ENCODE data around the gene CMTM4. TPM values are rescaled to one million over a fixed set of nuclear protein-coding genes. Genes with fewer than 3 reads are reported as not detected.
"Not testable (repeated sequence)": the region's sequence is repeated elsewhere in the genome, so short reads cannot be mapped to it uniquely, and the experiment has no call there.

The CMTM4 gene
- total and polyA plus RNA-seq, 4 donors: 24.3 to 78.0 (median 32.0) TPM

GRCh38 chr16:66668777-66669444 lies 27.6 kb downstream of the CMTM4 start:
- 43 to 72% methylated on average over 6 of the region's 6 CpGs for WGBS, 2 donors

DNA sequence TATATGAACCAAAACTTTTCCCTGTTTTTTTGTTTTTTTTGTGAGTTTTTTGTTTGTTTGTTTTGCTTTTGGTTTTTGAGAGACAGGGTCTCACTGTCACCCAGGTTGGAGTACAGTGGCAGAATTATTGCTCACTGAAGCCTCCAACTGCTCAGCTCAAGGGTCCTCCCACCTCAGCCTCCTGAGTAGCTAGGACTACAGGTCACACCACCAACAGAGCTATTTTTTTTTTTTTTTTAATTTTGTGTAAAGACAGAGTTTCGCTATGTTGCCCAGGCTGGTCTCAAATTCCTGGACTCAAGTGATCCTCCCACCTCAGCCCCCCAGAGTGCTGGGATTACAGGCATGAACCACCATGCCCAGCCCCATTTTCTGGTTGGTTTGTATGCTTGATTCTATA lies 28.6 kb downstream of the CMTM4 start:
- no peaks in the 10 kb centered on the region for H3K9me3 ChIP-seq (ENCODE audit: control insufficient read depth in 4 of 4, insufficient read depth in 3 of 4, low read length in 3 of 4)
- no peak overlapping the region for H3K9ac ChIP-seq (ENCODE audit: insufficient read depth in 1 of 2, low read length in 2 of 2)
- no peaks in the 10 kb centered on the region for H3K27me3 ChIP-seq (ENCODE audit: control insufficient read depth in 3 of 3, insufficient read depth in 3 of 3, low read length in 2 of 3)
- no peak for ATAC-seq (ENCODE audit: insufficient read depth, low FRiP score)
- 86 to 100% methylated on average over 1 of the region's 1 CpG for WGBS, 2 donors
- no peak for DNase-seq
- H3K4me3 ChIP-seq: no peak overlapping the region
- TF ChIP-seq, protein P1, sequence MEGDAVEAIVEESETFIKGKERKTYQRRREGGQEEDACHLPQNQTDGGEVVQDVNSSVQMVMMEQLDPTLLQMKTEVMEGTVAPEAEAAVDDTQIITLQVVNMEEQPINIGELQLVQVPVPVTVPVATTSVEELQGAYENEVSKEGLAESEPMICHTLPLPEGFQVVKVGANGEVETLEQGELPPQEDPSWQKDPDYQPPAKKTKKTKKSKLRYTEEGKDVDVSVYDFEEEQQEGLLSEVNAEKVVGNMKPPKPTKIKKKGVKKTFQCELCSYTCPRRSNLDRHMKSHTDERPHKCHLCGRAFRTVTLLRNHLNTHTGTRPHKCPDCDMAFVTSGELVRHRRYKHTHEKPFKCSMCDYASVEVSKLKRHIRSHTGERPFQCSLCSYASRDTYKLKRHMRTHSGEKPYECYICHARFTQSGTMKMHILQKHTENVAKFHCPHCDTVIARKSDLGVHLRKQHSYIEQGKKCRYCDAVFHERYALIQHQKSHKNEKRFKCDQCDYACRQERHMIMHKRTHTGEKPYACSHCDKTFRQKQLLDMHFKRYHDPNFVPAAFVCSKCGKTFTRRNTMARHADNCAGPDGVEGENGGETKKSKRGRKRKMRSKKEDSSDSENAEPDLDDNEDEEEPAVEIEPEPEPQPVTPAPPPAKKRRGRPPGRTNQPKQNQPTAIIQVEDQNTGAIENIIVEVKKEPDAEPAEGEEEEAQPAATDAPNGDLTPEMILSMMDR (IDR thresholded peaks at IDR 0.05; ENCODE audit: control extremely low read depth, extremely low read depth): no peak
- no peak overlapping the region for H3K27ac ChIP-seq (ENCODE audit: low read depth in 1 of 2, low read length in 1 of 2)
- no peaks in the 10 kb centered on the region for H3K4me1 ChIP-seq (ENCODE audit: control insufficient read depth in 5 of 5, insufficient read depth in 5 of 5, low read length in 5 of 5)
- peaks cover 0 to 1% (median 0%) of the 10 kb centered on the region in 4 donors for H3K36me3 ChIP-seq (ENCODE audit: control insufficient read depth in 4 of 4, insufficient read depth in 4 of 4, low read length in 4 of 4)

More at GRCh38 chr16:66668777-66669444, 27.6 kb downstream of the CMTM4 start:
- Histone ChIP-seq H3K27ac (ENCODE audit: low read depth in 1 of 2, low read length in 1 of 2) (no peak overlapping the region), H3K4me1 (ENCODE audit: control insufficient read depth in 5 of 5, insufficient read depth in 5 of 5, low read length in 5 of 5) (no peaks in the 10 kb centered on the region), H3K9ac (ENCODE audit: insufficient read depth in 1 of 2, low read length in 2 of 2) (no peak overlapping the region), H3K9me3 (ENCODE audit: control insufficient read depth in 4 of 4, insufficient read depth in 3 of 4, low read length in 3 of 4) (no peaks in the 10 kb centered on the region), H3K36me3 (ENCODE audit: control insufficient read depth in 4 of 4, insufficient read depth in 4 of 4, low read length in 4 of 4) (peaks cover 0 to 1% (median 0%) of the 10 kb centered on the region in 4 donors), H3K4me3 (no peak overlapping the region), H3K27me3 (ENCODE audit: control insufficient read depth in 3 of 3, insufficient read depth in 3 of 3, low read length in 2 of 3) (no peaks in the 10 kb centered on the region)
- ATAC-seq (ENCODE audit: insufficient read depth, low FRiP score): peak; percentile 27
- DNase-seq: peak in 1 of 3 donors; percentile 7
- TF ChIP-seq, protein P1 (IDR thresholded peaks at IDR 0.05; ENCODE audit: control extremely low read depth, extremely low read depth): no peak

DNA sequence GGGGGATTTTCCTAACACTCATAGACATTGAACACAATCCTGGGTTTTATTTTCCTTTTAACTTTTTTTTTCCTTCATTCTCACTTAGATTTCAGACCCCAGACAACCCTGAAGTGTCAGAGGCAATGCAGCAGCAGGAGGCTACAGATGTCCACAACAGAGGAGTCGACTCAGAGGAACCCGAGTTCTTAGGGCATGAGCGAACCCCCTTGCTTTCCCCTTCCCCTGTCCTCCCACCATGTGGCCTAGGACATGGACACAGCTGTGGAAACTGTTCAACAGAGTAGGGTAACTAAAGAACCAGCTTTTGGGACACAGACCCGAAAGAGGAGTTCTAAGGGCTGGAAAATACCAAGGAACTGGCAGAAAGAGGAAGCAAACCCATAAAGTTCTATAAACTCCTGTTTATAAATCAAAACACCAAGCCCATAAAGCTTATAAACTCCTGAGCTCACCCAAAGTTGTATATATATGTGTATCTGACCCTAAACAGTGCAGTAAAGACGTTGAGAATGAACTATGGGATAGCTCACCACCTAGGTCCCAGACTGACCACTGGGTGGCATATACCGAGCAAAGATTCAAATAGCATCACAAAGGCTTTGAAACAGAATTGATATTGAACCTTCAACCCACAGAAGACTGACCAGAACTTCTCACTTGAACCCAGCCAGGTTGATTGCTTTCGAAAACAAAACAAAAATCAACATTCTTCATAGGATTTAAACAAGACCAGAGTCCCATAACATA lies 33.9 kb downstream of the CMTM4 start:
- Histone ChIP-seq H3K4me1 (ENCODE audit: control insufficient read depth in 5 of 5, insufficient read depth in 5 of 5, low read length in 5 of 5) (peaks cover 2 to 17% (median 6%) of the 10 kb centered on the region in 5 donors), H3K4me3 (no peak overlapping the region), H3K27me3 (ENCODE audit: control insufficient read depth in 3 of 3, insufficient read depth in 3 of 3, low read length in 2 of 3) (no peaks in the 10 kb centered on the region), H3K36me3 (ENCODE audit: control insufficient read depth in 4 of 4, insufficient read depth in 4 of 4, low read length in 4 of 4) (peaks cover 0 to 1% (median 0%) of the 10 kb centered on the region in 4 donors), H3K9me3 (ENCODE audit: control insufficient read depth in 4 of 4, insufficient read depth in 3 of 4, low read length in 3 of 4) (no peaks in the 10 kb centered on the region), H3K27ac (ENCODE audit: low read depth in 1 of 2, low read length in 1 of 2) (peak overlapping the region in 1 of 2 donors; percentile 40), H3K9ac (ENCODE audit: insufficient read depth in 1 of 2, low read length in 2 of 2) (peak overlapping the region in 1 of 2 donors; percentile 42)
- DNase-seq (peak in 2 of 3 donors; percentile 46), ATAC-seq (ENCODE audit: insufficient read depth, low FRiP score) (no peak)
- 70 to 74% methylated on average over 7 of the region's 7 CpGs for WGBS, 2 donors
- TF ChIP-seq, protein P1 (IDR thresholded peaks at IDR 0.05; ENCODE audit: control extremely low read depth, extremely low read depth): no peak

GRCh38 chr16:66661671-66662346 lies 34.7 kb downstream of the CMTM4 start:
- H3K27ac ChIP-seq (ENCODE audit: low read depth in 1 of 2, low read length in 1 of 2); DNase-seq; H3K36me3 ChIP-seq (ENCODE audit: control insufficient read depth in 4 of 4, insufficient read depth in 4 of 4, low read length in 4 of 4); H3K4me3 ChIP-seq; ATAC-seq (ENCODE audit: insufficient read depth, low FRiP score); H3K27me3 ChIP-seq (ENCODE audit: control insufficient read depth in 3 of 3, insufficient read depth in 3 of 3, low read length in 2 of 3); H3K9me3 ChIP-seq (ENCODE audit: control insufficient read depth in 4 of 4, insufficient read depth in 3 of 4, low read length in 3 of 4): not testable (repeated sequence)
- WGBS, 2 donors: 82 to 89% methylated on average over 6 of the region's 6 CpGs
- Histone ChIP-seq H3K4me1 (ENCODE audit: control insufficient read depth in 5 of 5, insufficient read depth in 5 of 5, low read length in 5 of 5) (peaks cover 2 to 17% (median 6%) of the 10 kb centered on the region in 5 donors), H3K9ac (ENCODE audit: insufficient read depth in 1 of 2, low read length in 2 of 2) (peak overlapping the region in 1 of 2 donors; percentile 42)

Measured in lung (tissue), 12 donors.